H54 (cell line): ENCODE data around the gene TUT7.
"Not testable (repeated sequence)": the region's sequence is repeated elsewhere in the genome, so short reads cannot be mapped to it uniquely, and the experiment has no call there.

Source experiments
- DNase-seq: peaks from one replicate; pipeline ENCODE4 v3.0.0; 2011; ENCODE audit warnings: low spot score, mixed read lengths; ENCODE audit not compliant: insufficient read length
- FAIRE-seq: peaks from 3 replicates; lab custom pipeline; 2011; peaks lifted over from hg19 to GRCh38; lab: Jason Lieb, UNC
- POLR2A ChIP-seq: IDR thresholded peaks from 2 replicates; pipeline ENCODE4 v1.6.1; 2011; ENCODE audit warnings: low read depth, mild to moderate bottlenecking, low read length

TUT7 gene

GRCh38 chr9:86354011-86354817 lies at the start of gene TUT7:
TUT7 (minus strand) TSS chr9:86354410; CDS start chr9:86353199, 1,211 bp downstream.
- TF ChIP-seq POLR2A = peak; percentile 64
- FAIRE-seq (peak; percentile 90), DNase-seq (peak; percentile 96)

- no peak for DNase-seq
Observed at GRCh38 chr9:86402591-86402990, 48.4 kb upstream of the TUT7 start.

GRCh38 chr9:86396412-86396811 lies 42.2 kb upstream of the TUT7 start:
- no peak for DNase-seq
- no peak for TF ChIP-seq POLR2A
- FAIRE-seq = peak; percentile 67

More at GRCh38 chr9:86402591-86402990, 48.4 kb upstream of the TUT7 start:
- TF ChIP-seq POLR2A = no peak
- FAIRE-seq = no peak

- DNase-seq, FAIRE-seq: not testable (repeated sequence)
Observed at GRCh38 chr9:86390184-86390583, 36.0 kb upstream of the TUT7 start.

GRCh38 chr9:86389628-86390027 lies 35.4 kb upstream of the TUT7 start:
- no peak for DNase-seq
- no peak for TF ChIP-seq POLR2A
- no peak for FAIRE-seq

- TF ChIP-seq POLR2A = no peak
- FAIRE-seq (no peak), DNase-seq (no peak)
Observed at GRCh38 chr9:86387376-86387775, 33.2 kb upstream of the TUT7 start.

- DNase-seq, FAIRE-seq: not testable (repeated sequence)
Observed at GRCh38 chr9:86383000-86383399, 28.8 kb upstream of the TUT7 start.

- no peak for TF ChIP-seq POLR2A
- DNase-seq = no peak
- FAIRE-seq = no peak
Observed at GRCh38 chr9:86376016-86376415, 21.8 kb upstream of the TUT7 start.

GRCh38 chr9:86369810-86370209 lies 15.6 kb upstream of the TUT7 start:
- FAIRE-seq (no peak), DNase-seq (no peak)
- no peak for TF ChIP-seq POLR2A

GRCh38 chr9:86368871-86369521 lies 14.8 kb upstream of the TUT7 start:
- no peak for DNase-seq
- FAIRE-seq = peak; percentile 78
- TF ChIP-seq POLR2A = no peak

GRCh38 chr9:86361176-86361575 lies 7.0 kb upstream of the TUT7 start:
- no peak for FAIRE-seq
- no peak for DNase-seq
- TF ChIP-seq POLR2A = no peak

- DNase-seq = no peak
Observed at GRCh38 chr9:86359151-86359879, 5.1 kb upstream of the TUT7 start.

GRCh38 chr9:86356871-86357866 lies 3.0 kb upstream of the TUT7 start:
- FAIRE-seq = no peak
- no peak for TF ChIP-seq POLR2A
- DNase-seq = no peak

More at GRCh38 chr9:86359151-86359879, 5.1 kb upstream of the TUT7 start:
- no peak for FAIRE-seq
- TF ChIP-seq POLR2A = no peak
